MM.1S (cell line): ENCODE results near the gene INSRR.
A peak's percentile ranks its signal among the peaks of the same experiment; 100 is the strongest.

ENCODE experiments used
- DNase-seq: peaks from one replicate; pipeline ENCODE4 v3.0.0-alpha.2; 2015
- H2AFZ ChIP-seq: fragments of 300-600 bp; sonication (generic); 2 replicates; pipeline ENCODE4 v1.6.0; 2016; ENCODE audit warnings: antibody characterized with exemption, low read length
- H3F3A ChIP-seq: fragments of 300-600 bp; sonication (generic); 2 replicates; pipeline ENCODE4 v1.6.1; 2016; ENCODE audit warnings: mild to moderate bottlenecking, antibody characterized with exemption, low read length, moderate library complexity, mixed read lengths; ENCODE audit not compliant: insufficient read depth
- H3K27ac ChIP-seq: fragments of 300-600 bp; sonication (generic); 2 replicates; pipeline ENCODE4 v1.5.1; 2016; ENCODE audit warnings: mild to moderate bottlenecking, low read length
- H3K27me3 ChIP-seq: fragments of 300-600 bp; sonication (generic); replicated peaks from 2 replicates; pipeline ENCODE4 v1.6.0; 2016; ENCODE audit warnings: low read length; ENCODE audit not compliant: insufficient read depth
- H3K36me3 ChIP-seq: fragments of 300-600 bp; sonication (generic); replicated peaks from 2 replicates; pipeline ENCODE4 v1.6.1; 2016; ENCODE audit warnings: mild to moderate bottlenecking, low read length, mixed read lengths; ENCODE audit not compliant: insufficient read depth
- H3K4me1 ChIP-seq: fragments of 300-600 bp; sonication (generic); 2 replicates; pipeline ENCODE4 v1.6.1; 2016; ENCODE audit warnings: low read length, mixed read lengths
- H3K4me2 ChIP-seq: fragments of 300-600 bp; sonication (generic); 2 replicates; pipeline ENCODE4 v1.6.0; 2016; ENCODE audit warnings: low read depth, low read length
- H3K4me3 ChIP-seq: fragments of 300-600 bp; sonication (generic); 2 replicates; pipeline ENCODE4 v1.5.1; 2016; ENCODE audit warnings: low read length, mixed read lengths
- H3K79me2 ChIP-seq: fragments of 300-600 bp; sonication (generic); 2 replicates; pipeline ENCODE4 v1.6.1; 2016; ENCODE audit warnings: mixed run types, low read length, mixed read lengths
- H3K9ac ChIP-seq: fragments of 300-600 bp; sonication (generic); 2 replicates; pipeline ENCODE4 v1.6.1; 2016; ENCODE audit warnings: low read length, mixed read lengths
- H3K9me2 ChIP-seq: fragments of 300-600 bp; sonication (generic); replicated peaks from 2 replicates; pipeline ENCODE4 v1.6.1; 2016; ENCODE audit warnings: mild to moderate bottlenecking, low read length, mixed read lengths; ENCODE audit not compliant: insufficient read depth
- H3K9me3 ChIP-seq: fragments of 300-600 bp; sonication (generic); replicated peaks from 2 replicates; pipeline ENCODE4 v1.6.1; 2016; ENCODE audit warnings: mild to moderate bottlenecking, low read length, mixed read lengths; ENCODE audit not compliant: insufficient read depth
- H4K20me1 ChIP-seq: fragments of 300-600 bp; sonication (generic); 2 replicates; pipeline ENCODE4 v1.6.1; 2016; ENCODE audit warnings: mild to moderate bottlenecking, low read length, moderate library complexity, mixed read lengths; ENCODE audit not compliant: insufficient read depth
- EZH2 ChIP-seq: fragments of 300-600 bp; sonication (generic); optimal IDR thresholded peaks from 2 replicates; pipeline ENCODE3; 2017; ENCODE audit warnings: low read depth, mild to moderate bottlenecking, antibody characterized with exemption, low read length, mixed read lengths
- EZH2phosphoT487 ChIP-seq: fragments of 300-600 bp; sonication (generic); IDR thresholded peaks from 2 replicates; pipeline ENCODE4 v1.6.1; 2018; ENCODE audit warnings: antibody characterized with exemption, low read length
- TF ChIP-seq, protein P1 (sequence below): fragments of 300-600 bp; sonication (generic); IDR thresholded peaks from 2 replicates; pipeline ENCODE4 v1.5.1; 2016; ENCODE audit warnings: antibody characterized with exemption, low read length, mixed read lengths

Gene INSRR

DNA sequence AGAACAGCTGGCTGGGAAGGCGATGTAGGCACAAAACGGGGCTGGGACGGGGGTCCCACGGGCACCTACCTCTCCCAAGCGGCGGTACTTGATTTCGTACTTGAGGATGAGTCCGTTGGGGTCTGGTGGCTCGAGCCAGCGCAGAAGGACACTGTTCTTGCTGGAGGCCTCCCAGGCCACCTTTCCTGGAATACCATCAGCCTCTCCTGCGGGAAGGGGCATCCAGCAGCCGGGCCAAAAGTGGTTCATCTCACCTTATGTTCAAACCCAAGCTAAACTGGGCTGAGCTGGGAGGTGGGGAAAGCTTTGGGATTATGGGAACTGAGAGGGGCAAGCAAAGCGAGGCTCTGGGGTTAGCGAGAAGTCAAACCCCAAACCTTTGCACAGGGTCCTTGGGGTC is 14.3 kb downstream of the INSRR start:
- no peaks in the 10 kb centered on the region for H3K4me1 ChIP-seq
- no peak overlapping the region for H2AFZ ChIP-seq
- H3K4me3 ChIP-seq, result no peak overlapping the region
- no peaks in the 10 kb centered on the region for H4K20me1 ChIP-seq
- no peaks in the 10 kb centered on the region for H3K9me3 ChIP-seq
- TF ChIP-seq EZH2phosphoT487 (no peak), EZH2 (no peak)
- TF ChIP-seq, protein P1, sequence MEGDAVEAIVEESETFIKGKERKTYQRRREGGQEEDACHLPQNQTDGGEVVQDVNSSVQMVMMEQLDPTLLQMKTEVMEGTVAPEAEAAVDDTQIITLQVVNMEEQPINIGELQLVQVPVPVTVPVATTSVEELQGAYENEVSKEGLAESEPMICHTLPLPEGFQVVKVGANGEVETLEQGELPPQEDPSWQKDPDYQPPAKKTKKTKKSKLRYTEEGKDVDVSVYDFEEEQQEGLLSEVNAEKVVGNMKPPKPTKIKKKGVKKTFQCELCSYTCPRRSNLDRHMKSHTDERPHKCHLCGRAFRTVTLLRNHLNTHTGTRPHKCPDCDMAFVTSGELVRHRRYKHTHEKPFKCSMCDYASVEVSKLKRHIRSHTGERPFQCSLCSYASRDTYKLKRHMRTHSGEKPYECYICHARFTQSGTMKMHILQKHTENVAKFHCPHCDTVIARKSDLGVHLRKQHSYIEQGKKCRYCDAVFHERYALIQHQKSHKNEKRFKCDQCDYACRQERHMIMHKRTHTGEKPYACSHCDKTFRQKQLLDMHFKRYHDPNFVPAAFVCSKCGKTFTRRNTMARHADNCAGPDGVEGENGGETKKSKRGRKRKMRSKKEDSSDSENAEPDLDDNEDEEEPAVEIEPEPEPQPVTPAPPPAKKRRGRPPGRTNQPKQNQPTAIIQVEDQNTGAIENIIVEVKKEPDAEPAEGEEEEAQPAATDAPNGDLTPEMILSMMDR, result no peak
- H3K27ac ChIP-seq, result no peak overlapping the region
- H3K9me2 ChIP-seq, result no peaks in the 10 kb centered on the region
- H3F3A ChIP-seq, result no peaks in the 10 kb centered on the region
- H3K36me3 ChIP-seq, result no peaks in the 10 kb centered on the region
- H3K27me3 ChIP-seq, result peaks cover 69% of the 10 kb centered on the region
- H3K9ac ChIP-seq, result no peak overlapping the region
- 0 out of 2 replicates have a peak overlapping the region, but pooled peaks have one; percentile 17 for H3K4me2 ChIP-seq
- H3K79me2 ChIP-seq, result no peaks in the 10 kb centered on the region
- DNase-seq, result no peak

DNA sequence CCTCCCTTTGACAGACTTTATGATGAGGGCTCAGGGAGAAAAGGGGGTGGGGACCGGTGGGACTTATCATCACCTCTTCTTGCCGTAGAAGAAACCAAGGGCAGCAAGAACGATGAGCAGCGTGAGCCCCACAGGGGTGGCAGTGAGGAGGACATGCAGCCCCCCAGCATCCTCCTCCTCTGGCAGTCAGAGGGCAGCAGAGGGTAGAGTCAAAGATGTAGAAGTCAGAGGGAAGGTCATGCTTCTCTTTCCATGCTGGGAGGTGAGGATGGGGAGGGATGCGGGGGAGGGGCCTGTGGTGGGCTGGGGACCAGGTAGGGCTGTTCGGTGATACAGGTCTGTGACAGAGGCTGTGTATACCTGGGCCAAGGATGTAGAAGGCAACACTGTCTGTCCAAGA is 14.8 kb downstream of the INSRR start:
- H4K20me1 ChIP-seq, result no peaks in the 10 kb centered on the region
- no peaks in the 10 kb centered on the region for H3K9me2 ChIP-seq
- H3K9me3 ChIP-seq, result no peaks in the 10 kb centered on the region
- H3K27ac ChIP-seq, result no peak overlapping the region
- H3K9ac ChIP-seq, result no peak overlapping the region
- no peak overlapping the region for H3K4me2 ChIP-seq
- H3K4me3 ChIP-seq, result no peak overlapping the region
- H2AFZ ChIP-seq, result no peak overlapping the region
- DNase-seq, result no peak
- H3F3A ChIP-seq, result no peaks in the 10 kb centered on the region
- H3K36me3 ChIP-seq, result no peaks in the 10 kb centered on the region
- H3K27me3 ChIP-seq, result peaks cover 73% of the 10 kb centered on the region
- H3K4me1 ChIP-seq, result no peaks in the 10 kb centered on the region
- no peaks in the 10 kb centered on the region for H3K79me2 ChIP-seq
- TF ChIP-seq EZH2phosphoT487 (no peak), EZH2 (no peak)
- TF ChIP-seq, protein P1, result no peak

DNA sequence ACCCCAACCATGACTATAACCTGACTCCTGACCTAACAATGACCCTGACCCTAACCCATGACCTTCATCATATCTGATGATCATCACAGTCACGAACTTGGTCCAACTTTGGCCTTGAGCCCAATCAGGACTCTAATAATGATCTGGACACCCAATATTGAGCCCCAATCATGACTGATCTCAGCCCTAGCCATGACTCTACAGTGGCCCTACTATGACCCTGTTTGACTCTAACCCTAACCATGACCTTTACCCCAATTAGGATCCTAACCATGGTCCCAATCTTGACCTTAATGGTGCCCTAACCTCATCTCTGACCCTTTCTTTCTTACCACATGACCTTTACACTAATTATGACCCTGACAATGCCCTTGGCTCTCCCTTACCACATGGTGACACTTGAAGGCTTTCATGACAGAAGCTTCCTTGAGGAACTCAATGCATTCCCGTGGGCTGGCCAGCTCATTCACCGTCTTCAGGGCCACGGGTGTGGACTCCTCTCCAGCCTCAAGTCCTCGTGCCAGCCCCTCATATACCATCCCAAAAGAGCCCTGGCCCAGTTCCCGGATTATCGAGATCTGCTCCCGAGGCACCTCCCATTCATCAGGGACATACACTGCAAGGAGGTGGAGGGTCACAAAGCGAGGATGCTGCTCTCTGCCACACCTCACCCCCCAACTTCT is 16.2 kb downstream of the INSRR start:
- no peak for DNase-seq
- Histone ChIP-seq H3K9me2 (no peaks in the 10 kb centered on the region), H3K79me2 (no peaks in the 10 kb centered on the region), H3K4me1 (no peaks in the 10 kb centered on the region), H2AFZ (no peak overlapping the region), H3K4me2 (no peak overlapping the region), H3K9me3 (no peaks in the 10 kb centered on the region), H4K20me1 (no peaks in the 10 kb centered on the region), H3K4me3 (no peak overlapping the region), H3K9ac (no peak overlapping the region), H3F3A (no peaks in the 10 kb centered on the region), H3K36me3 (no peaks in the 10 kb centered on the region), H3K27me3 (peaks cover 65% of the 10 kb centered on the region), H3K27ac (no peak overlapping the region)
- TF ChIP-seq, protein P1, result no peak
- TF ChIP-seq EZH2phosphoT487 (no peak), EZH2 (no peak)
